ENCODE results near the gene GALNT10. TPM values are rescaled to one million over a fixed set of nuclear protein-coding genes. Genes with fewer than 3 reads are reported as not detected.
A peak's percentile ranks its signal among the peaks of the same experiment; 100 is the strongest.

Gene GALNT10
- total RNA-seq, 1 donor from 2014 or later, result 30.2 TPM

DNA sequence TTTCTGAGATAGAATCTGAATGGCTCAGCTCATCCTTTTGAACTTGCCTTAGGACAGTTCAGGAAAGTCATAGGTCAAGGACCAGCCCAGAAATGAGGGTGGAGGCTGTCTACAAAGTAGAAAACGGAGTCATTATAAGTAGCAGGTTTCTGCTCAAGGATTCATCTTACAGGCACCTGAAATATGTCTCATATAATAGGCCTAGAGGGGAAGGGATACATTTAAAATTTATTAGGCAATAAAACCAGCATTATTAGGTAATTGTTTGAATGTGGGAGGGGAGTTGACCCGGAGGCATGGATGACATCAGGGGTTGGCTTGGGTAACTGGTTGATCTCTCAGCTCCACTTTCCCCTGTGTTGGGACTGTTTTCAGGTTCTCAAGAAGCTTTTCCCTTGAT lies 11.9 kb upstream of the GALNT10 start:
- no peak for DNase-seq (ENCODE audit: low read depth in 2 of 2)

DNA sequence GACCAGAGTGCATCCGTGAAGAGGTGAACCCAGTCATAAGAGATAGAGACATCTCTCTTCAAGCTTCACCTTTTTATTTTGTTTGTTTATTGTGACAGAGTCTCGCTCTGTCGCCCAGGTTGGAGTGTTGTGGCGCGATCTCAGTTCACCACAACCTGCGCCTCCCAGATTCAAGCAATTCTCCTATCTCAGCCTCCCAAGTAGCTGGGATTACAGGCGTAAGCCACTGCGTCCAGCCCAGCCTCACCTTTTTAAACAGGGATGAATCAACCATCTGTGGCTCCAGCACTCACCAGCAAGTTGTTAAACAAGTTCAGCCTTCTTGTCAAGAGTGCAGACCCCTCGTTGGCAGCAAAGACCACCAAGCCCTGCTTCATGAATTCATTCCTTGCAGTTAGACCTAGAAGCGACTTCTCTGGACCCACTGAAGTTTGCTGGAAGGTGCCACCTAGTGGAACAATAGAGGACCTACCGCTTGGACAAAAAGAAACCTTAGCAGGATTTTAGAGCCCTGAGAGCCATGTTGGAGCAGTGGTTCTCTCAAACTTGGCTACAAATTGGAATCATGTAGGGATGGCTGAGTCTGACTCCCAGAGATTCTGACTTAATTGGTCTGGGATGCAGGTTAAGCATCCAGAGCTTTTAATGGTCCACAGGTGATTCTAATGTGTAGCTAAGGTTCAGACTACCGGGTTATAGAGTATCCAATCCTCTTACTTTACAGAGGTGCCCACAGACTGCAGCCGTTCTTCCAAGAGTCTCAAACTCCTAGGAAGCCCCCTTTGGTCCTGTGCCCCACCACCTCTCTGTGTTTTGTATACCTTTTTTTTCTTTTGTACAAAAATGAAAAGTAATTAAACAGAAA lies 10.5 kb upstream of the GALNT10 start:
- peak; percentile 72 to 81 for DNase-seq (ENCODE audit: low read depth in 2 of 2)

DNA sequence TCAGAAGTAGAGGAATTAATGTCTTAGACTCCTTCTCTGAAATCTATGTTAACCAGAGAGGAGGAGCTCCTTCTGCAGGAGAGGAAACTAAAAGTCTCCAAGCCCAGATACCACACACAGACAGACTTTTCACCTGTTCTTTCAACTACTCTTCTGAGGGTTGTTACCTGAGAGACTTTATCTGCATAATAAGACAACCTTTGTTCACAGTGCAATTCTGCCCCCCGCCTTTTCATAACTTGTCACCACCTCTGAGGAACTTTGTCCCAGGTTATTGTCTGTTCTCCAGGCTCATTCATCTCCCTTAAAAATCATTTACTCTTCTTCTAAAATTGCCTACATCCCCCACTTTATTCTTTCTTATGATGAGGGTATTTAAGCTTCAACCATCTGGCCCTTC lies 9.4 kb upstream of the GALNT10 start:
- DNase-seq (ENCODE audit: low read depth in 2 of 2), result no peak

DNA sequence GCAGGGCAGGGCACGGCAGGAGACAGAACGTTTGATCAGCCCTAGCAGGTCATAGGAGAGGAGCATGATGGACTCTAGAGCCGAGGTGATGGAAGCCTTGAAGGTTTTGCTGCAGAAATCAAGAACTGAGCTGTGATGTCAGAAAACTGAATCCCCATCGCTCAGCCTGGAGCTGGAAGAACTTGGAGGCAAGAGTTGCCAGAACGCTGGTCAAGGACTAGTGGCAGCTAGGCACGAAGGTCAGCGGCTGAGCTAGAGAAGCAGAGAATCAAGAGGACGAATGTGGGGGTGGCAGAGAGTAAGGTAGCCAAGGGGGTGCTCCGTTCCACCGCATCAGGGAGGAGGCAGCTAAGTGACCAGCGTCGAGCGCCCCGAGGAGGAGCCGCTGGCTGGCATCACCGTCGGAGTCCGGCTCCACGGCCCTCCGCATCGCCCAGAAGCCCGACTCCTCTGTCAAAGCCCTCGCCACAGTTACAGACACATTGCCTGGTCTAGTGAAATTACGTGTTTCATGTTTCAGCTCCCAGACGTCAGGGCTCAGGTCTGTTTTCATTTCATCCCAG lies 1.2 kb upstream of the GALNT10 start:
- DNase-seq (ENCODE audit: low read depth in 2 of 2), result no peak

DNA sequence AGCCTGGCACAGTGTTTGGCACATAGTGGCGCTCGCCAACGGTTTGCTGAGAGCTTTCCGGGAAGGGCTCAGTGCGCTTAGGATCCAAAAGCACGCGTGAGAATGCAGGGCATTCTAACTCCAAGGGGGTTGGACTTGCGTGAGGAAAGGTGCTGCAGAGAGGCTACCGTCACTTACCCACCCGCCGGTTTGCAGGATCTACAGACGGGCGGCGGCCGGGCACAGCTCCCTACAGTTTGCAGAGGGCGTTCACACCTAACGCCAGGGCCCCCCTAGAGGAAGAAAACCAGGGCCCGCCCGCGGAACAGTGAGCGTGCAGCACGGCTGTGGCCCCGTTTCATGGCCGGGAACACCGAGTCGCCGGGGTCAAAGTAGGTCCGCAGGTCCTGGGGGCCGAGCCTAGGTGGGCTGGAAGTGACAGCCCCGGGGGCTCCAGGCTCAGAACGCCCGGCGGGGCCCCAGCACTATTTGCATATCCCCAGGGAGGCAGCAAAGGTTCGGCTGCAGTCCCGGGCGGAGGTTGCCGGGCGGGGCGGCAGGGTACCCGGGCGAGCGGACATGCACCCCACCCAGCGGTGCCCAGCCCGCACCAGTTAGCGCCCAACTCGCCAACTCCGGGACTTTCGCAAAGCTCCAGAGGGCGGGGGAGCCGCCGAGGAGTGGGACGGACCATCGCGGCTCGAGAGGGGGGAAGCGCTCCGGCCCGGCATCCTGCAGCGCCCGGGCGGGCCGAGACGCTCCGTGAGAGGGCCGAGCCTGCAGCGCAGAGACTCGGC lies 526 bp upstream of the GALNT10 start:
- peak; percentile 77 to 83 for DNase-seq (ENCODE audit: low read depth in 2 of 2)

DNA sequence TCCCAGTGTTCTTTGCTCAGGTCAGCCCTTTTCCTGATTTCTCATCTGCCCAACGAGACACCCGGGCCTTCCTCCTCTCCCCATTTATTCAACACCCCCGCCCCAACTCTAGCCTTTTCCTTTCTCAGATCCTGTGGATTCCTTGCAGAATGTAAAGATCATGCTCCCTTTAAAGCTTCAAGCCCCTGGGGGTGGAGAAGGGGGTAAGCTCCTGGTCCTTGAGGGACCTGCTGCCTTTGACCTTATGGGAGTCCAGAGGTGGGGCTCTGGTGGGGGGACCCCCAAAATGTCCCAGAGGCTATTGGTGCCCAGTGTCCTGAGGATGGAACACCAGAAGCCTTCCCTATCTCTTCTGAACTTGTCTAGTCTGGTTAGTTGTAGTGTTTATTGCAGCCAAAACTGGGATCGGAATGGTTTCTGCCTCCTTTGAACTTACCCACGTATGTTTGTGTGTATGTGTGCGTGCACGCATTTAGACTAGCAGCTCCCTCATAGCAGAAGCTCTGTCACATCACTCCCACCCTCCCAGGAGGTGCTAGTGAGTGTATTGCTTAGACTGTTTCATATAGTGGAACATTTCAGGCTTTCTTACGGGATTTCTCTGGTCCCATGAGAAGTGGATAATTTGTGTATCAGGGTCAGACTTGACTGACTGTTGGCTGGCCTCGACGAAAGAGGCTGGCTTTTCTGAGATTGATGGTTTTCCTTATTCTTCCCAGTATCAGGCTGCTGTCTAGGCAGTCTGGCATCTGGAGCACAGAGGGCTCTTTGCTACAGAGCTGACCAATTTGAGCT lies 1.1 kb downstream of the GALNT10 start:
- peak; percentile 46 to 58 for DNase-seq (ENCODE audit: low read depth in 2 of 2)

DNA sequence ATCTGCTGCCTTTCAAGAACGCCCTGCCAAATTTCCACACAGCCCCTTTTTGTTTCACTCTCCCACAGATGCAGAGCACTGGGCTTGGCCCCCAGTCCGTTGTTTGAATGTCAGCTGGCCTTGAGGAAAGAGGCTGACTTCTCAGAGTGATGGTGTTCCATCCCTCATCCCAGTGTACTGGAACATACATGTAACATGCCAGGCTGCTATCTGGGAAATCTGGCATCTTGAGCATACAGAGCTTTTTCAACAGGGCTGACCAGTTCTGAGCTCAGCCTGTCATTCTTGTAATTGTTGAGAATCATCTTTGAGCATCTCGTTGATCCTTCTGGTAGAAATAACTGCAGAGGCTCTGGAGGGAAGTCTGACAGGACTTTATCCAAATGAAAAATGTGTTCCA lies 2.8 kb downstream of the GALNT10 start:
- DNase-seq (ENCODE audit: low read depth in 2 of 2), result no peak

DNA sequence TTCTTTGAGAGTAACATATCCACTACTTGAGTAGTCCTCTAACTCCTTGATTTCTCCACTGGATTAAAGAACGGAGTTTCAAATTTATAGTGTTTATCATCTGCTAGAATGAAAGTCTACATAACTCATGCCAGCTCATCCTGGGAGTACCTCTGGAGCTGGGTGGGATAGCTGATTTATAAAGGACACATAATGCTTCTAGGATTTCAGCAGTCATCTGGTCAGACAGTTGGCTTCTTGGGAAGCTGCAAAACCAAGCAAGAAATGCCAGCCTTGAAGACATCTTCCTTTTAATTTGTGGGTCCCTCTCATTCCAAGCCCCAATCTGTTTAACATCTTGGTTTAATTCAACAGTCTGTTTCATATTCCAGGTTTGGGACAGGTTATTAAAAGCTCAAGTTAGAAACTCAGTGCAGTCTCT lies 3.2 kb downstream of the GALNT10 start:
- DNase-seq (ENCODE audit: low read depth in 2 of 2), result no peak

DNA sequence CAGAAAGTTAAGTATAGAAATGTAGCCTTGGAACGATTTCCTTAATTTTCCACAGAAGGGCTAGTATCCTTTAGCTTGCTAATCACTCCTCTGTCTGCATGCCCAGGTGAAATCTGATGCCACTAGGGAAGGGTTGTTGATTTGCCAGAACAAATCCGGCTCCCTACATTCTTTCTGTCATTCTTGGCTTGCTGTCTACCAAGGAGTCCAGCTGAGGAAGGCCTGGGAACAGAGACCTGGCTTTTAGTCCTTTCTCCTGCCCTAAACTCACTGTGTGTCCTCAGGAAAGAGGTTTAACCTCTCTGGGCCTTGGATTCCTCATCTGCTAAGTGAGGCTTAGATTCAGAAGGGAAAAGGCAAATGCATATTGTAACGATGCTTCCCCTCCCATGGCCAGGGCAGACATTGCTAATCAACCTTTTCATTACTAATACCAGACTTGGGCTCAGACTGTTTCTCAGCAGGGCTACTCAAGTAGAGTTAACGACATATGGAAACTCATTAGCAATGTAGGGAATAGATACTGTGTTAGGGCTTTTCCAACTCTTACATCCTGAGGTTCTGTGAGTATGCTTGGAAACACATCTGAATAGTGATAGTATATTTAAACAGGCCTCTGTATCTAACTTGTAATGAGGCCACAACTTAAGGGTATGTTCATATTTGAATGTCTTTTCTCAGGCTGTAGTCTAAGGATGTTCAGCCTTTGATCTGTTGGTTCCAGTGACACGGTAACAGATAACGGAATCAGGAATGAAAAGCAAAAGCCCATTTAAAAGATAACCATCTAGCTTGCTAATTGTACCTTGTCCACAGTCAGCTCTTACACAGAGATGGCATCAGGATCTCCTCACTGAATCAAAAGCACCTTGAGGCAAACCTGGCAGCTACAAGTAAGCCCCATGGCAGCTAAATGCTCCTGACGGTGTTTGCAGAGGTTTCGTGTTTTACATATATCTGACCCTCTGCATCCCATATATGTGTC lies 4.1 kb downstream of the GALNT10 start:
- no peak for DNase-seq (ENCODE audit: low read depth in 2 of 2)

DNA sequence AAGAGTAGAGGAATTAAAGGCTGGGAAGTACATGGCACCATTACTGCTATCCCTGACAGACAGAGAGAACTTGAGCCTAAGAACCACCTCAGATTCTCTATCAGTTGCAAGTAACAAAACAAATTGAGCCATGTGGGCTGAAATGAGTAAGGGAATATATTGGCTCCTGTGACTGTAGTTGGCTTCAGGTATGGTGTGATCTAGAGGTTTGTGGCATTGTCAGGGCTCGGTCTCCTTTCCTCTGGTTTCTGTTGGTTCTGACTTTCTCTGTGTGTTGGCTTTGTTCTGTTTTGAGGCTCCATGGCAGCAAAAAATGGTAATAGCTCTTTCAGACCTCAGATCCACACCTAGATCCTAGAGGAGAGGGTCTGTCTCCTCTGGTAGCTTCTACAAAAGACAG lies 5.7 kb downstream of the GALNT10 start:
- DNase-seq (ENCODE audit: low read depth in 2 of 2), result no peak

DNA sequence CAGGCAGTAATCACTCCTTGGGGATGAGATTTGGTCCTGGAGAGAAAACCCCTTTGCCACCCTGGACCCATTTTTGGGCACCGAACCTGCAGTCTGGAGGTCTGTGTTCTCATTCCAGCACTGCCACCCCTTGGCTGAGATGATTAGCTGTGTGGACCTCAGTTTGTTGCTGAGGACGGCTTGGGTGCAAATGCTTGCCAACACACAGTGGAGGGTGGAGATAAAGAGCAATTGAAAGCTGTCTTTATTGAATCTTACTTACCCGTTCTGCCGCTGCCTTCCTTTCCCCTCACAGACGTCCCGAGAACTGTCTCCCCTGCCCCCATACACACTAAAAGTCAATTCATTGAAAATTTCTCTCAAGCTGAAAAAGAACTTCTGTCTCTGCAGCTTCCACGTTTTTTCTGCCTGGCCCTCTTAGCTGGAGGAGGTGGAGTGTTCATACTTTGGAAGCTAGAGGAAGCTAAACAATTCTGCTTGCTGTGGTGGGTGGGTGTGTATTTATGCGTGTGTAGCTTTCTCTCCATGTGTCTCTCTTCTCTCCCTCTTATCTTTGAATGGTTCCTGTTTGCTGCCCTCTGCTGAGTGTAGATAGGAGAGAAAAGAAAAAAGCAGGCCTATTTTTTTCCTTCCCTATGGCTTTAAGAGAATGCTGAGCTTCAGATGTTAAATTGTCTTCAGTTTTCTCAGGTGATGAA lies 6.6 kb downstream of the GALNT10 start:
- DNase-seq (ENCODE audit: low read depth in 2 of 2), result peak; percentile 32 to 70

DNA sequence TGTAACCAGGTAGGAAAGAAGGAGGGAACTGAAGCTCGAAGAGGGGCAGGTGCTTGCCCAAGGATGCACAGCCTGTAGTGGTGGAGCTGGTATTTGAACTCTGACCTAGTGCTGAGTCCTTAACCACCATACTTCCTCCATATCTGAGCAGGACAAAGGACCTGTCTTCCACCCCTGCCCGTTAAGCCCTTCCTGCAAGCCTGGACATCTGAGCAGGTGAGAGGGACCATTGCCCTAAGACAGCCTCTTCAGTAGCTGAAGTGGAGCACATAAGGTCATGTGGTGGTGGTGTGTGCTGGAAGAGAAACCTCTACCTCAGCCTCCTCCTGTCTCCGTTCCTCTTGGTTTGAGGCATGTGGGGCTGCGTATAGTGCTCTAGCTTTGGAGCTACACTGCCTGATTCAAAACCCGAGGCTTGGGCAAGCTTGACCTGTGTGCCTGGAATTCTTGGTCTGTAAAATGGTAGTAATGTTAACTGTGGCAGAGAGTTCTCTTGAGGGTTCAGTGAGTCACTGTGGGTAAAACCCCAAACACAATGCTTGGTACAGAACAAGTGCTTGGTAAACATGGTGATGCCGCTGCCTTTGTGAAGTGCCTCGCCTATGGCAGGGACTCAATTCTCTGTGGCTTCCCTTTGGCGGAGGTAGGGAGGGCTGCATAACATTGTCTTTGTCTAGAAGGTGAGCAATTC lies 7.4 kb downstream of the GALNT10 start:
- DNase-seq (ENCODE audit: low read depth in 2 of 2), result peak; percentile 14 to 27

DNA sequence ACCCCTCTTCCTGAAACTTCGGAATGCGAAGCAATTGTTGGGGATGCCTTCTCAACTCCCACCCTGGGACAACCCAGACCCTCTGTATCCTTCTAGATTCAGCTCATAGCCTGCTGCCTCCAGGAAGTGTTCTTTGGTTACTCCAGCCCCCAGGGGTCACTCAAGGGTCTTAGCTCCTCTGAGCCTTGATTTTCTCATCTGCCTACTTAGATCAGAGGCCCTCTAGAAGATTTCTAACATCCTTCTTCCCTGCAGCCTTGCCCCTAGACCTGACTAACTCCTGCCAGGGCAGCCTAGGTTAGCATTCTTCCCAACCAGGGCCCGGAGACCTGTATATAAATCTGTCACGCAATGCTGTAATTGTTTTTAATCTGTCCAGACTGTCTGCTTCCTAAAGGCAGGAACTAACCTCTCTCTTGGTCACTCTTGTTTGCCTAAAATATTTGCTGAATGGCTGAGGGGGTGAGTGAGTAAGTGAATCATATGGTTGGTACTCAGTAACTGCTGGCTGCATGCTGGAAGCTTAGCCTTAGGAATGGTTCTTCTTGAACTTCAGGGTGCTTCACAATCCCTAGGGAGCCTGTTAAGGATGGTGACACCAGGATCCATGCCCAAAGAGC lies 8.2 kb downstream of the GALNT10 start:
- peak; percentile 65 to 90 for DNase-seq (ENCODE audit: low read depth in 2 of 2)

DNA sequence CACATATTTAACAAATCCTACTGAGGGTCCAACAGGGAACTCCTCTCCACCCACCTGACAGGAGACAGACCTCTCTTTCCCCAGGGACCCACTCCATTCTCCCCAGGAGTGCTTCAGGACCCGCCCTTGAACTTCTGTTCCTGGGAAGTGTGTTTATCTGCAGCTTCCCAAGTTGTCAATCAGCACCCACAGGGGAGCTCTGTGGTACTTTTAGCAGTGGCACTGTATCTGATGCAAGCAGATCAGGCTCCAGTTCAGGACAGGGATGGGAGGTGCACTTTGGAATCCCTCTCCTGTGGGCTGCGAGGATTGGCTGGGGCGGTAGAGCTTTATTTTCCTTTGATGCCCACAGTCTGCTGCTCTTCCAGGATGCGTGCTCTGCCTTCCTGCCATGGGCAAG lies 8.7 kb downstream of the GALNT10 start:
- peak in 1 of 2 donors; percentile 55 for DNase-seq (ENCODE audit: low read depth in 2 of 2)

DNA sequence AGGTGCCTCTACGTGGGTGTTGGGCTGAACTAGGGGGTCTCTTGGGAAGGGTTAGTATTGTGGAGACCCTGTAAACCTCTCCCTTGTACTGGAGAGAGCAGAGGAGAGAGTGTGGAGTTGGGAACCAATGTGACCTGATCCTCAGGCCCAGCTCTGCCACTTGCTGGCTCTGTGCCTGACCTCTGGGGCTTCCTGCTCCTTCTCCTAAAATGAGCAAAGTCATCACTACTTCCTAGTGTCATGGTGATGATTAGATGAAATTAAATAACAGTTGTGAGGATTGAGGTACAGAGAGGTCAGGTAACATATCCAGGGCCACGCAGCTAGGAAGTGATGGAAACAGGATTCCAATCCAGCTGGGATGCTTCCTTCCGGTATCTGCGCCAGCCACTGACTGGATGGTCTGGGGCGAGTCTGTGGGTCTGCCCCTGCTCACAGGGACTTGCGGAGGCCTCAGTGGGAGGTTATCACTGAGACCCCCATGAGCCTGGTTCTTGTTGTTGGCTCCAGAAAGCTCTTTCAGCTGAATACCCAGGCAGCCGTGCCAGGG lies 9.2 kb downstream of the GALNT10 start:
- peak in 1 of 2 donors; percentile 87 for DNase-seq (ENCODE audit: low read depth in 2 of 2)

DNA sequence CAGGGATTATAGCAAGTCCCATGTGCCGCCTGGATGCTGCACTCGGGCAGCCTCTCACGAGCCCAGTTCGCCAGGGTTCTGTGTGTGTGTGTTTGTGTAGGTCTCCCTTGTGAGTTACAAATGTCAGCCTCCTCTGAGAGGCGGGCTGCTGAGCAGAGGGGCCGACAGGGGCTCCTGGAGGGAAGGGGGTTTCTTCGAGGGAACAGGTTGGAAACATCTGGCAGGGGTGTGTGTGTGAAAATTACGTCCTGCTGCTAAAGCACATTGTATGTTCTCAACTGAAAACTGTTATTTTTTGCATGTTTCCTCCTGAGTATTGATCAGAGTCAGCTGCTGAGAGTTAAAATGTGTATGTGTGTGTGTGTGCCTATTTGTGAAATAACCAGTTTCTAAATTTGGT lies 9.7 kb downstream of the GALNT10 start:
- no peak for DNase-seq (ENCODE audit: low read depth in 2 of 2)

DNA sequence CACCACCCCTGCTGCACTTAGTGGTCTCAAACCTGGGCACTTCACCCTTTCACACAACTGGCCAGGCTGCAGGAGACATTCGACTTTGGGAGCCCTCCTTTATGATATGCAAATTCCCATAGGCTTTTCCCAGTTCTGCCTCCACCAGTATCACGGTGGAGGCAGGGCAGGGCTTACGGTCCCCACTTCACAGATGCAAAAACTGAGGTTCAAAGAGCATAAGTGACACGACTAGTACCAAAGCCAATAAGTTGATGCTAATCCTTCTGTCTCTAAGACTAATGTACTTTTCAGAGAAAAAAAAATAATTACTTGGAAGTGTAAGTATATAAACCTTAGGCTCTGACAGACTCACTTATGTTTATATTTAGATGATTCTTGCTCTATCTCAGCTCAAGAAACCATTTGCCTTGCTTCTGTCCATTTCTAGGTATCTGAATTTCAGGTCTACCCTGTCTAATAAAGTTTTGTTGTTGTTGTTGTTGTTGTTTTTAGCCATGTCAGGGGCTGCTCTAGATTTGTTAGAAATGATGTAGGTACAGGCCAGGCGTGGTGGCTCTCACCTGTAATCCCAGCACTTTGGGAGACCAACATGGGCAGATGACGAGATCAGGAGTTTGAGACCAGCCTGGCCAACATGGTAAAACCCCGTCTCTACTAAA lies 10.7 kb downstream of the GALNT10 start:
- no peak for DNase-seq (ENCODE audit: low read depth in 2 of 2)

All from lung microvascular endothelial cell (primary cell).